Stimulated activated CD4-positive, alpha-beta T cell treated with anti-CD3 and anti-CD28 coated beads, Interleukin-2, amount 100 ng/mL, for 4 hours (primary cell): Measurements from ENCODE around the gene GUCY1B1.
A peak's percentile ranks its signal among the peaks of the same experiment; 100 is the strongest.

Source experiments
- DNase-seq: peaks from one replicate; pipeline ENCODE4 v3.0.0-alpha.2; 2020; ENCODE audit warnings: low read depth

Gene GUCY1B1

DNA sequence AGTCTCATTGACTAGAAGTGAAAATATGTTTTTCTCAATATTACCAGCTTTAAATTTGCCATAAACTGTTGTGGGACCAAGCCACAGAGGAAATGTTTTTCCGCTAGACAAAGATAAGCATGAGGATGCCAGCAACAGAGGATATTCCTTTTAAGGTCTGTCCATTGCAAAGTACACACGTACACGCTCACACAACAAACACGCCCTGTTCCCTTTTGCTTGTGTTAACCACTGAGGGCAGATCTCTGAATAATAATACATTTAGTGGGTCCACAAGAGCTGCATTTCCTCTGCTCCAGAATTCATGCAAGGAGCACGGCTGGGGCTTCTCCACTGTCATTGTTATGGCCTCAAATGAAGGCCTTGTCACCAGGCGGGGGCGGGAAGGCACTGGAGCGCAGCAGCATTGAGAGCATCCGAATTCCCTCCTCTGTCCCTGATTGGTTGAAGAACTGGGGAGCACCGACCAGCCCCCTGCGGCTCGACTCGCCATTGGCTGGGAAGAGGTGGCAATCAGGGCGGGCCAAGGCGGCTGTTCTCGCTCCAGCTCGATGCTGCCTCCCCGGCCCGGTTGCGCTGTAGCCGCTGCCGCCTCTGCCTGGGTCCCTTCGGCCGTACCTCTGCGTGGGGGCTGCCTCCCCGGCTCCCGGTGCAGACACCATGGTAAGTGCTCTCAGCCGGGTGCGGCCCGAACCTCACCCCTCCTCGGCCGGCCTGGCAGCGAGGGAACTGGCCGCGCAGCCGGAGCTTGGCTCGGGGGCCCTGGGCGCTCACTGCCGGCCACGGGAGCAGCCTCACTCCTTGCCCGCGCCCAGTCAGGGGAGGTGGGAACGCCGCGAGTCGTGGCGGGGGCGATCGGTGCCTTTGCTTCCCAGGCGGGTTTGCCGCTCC lies at the start of gene GUCY1B1:
GUCY1B1 (plus strand) TSS at position 541 of the 891 bp plus-strand sequence; CDS start at position 661, 120 bp downstream.
- peak; percentile 47 for DNase-seq

DNA sequence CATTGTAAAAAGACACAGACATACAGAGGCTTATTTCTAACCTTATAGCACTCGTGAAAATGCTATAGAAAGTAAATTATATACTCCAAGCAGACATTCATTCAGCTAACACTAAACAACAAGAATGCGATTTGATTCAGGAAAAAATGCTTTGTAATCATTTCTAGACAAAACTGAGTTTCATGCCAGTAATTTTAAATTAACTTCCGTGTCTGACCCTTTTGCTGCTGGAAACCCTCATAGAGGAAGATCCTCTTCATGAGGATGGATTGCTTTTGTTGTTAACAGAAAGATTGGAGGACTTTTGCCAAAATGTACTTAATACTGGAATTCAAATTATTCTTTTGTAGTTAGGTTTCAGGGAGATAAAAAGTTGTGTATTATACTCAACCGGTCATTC lies 48.9 kb upstream of the GUCY1B1 start:
- DNase-seq: no peak

DNA sequence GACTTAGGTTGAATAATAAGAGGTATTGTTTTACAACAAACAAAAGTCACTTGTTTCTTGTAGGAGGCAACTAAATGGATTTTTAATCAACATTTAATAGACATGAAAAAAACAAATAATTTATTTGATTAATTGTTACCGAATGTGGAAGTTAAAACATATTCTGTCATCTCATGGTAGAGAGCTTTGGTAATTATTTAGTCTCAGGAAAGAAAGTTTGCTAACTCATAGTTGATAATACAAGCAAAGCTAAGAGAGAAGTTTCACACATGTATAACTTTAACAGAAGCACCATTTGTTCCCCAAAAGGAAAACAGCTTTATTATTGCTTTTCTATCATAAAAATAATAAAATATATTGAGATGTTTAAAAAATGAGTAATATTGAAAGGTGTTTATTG lies 47.3 kb upstream of the GUCY1B1 start:
- no peak for DNase-seq

DNA sequence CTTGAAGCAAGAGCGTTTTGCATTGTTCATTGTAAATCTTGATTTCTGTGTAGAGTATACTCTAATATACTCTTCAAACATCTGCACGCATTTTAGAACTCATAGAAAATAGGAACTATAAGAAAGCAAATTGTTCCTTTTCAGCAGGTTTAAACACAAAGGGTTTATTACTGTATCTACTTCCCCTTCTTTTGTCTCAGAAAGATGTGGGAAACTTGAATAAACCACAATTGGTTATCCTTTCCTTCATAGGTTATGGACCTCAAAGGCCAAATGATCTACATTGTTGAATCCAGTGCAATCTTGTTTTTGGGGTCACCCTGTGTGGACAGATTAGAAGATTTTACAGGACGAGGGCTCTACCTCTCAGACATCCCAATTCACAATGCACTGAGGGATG lies 46.0 kb upstream of the GUCY1B1 start:
- no peak for DNase-seq

DNA sequence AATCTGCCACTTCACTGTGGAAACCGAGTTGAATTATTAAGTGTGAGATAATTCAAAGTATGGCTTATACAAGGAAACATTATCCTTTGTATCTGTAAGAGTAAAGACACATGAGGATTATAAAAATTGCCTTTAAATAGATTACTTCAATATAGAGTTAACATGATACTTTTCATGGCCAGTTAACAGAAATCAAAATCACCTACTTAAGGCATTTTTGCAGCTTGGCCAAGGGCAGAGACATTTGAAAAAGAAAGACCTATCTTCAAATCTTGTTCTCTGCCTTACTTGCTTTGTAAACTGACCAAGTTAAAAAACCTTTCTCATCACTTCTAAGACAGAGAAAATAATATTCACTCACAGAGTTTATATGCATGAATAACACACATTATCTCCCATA lies 44.9 kb upstream of the GUCY1B1 start:
- DNase-seq: no peak

DNA sequence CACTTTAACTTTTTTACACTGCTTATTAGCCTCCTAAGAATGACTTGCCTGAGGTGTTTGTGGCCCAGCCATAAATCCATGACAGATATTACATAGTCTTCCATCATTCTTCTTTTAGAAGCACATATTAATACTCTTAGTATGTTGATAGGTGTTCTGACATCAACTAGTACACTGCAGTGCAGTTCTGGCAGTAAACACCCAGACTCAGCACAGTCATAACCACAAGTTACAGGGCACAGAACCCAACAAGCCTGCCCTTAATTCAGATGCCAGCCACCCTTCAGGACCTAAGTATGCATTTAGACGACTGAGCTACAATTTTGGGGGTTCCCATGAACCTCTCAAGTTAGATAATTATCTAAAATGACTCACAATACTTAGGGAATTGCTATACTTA lies 36.5 kb upstream of the GUCY1B1 start:
- DNase-seq: no peak

DNA sequence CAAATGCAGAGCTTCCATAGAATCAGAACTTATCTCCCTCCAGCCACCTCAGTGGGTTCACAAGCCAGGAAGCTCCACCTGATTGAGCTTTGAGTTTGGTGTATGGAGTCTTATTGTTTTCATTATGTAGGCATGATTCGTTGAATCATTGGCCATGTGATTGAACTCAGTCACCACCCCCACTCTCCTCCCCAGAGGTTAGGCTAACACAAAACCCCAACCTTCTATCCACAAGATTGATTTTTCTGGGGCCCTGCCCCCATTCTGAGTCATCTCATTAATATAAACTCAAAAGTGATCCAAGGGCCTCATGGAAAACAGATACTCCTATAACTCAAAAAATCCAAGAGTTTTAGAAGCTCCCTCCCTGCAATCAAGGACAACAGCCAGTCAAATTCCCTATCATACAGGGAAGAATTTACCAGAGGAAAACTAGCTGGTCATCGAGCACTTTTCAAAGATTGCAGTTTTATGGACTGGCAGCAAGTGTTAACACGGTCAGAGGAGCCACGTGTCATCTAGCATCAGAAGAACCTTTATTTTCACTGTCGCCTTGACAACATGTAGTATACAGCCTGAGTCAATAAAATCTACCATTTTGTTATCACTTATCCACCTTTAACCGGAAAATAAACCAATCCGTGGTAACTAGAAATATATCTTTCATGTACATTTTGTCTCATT lies 35.9 kb upstream of the GUCY1B1 start:
- no peak for DNase-seq

DNA sequence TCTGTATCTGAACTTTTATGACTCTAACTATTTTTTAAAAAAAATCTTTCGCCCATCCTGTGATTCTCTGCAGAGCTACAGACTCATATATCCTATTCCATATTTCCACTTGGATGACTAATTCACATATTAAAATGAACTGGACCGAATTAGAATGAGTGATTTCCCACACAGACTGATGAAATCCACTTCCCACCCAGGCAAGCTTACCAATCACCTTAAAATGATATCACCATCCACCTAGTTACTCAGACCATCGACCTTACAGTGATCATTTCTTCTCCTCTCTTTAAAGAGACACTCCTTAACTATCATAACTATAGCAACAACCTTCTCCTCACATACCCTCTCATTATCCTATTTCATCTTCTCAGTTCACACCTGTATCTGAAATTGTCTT lies 34.1 kb upstream of the GUCY1B1 start:
- no peak for DNase-seq

DNA sequence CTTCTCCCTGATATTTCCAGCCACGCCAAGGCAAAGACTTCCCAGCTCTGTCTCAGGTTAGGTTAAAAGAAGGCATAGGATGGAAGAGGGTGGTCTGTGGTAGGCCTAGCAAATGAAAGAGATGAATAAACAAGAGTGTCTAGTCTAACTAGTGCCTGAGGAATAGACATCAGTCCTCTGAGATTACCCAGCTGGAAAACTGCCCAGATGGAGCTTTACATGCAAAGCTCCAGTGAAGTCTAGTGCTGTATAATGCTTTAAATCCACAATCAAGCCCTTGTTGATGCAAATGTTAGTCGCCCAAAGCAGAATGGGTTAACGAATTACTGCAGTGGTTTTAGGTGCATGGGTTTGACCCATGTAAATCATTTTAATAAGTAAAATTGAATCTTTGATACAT lies 24.8 kb upstream of the GUCY1B1 start:
- no peak for DNase-seq

DNA sequence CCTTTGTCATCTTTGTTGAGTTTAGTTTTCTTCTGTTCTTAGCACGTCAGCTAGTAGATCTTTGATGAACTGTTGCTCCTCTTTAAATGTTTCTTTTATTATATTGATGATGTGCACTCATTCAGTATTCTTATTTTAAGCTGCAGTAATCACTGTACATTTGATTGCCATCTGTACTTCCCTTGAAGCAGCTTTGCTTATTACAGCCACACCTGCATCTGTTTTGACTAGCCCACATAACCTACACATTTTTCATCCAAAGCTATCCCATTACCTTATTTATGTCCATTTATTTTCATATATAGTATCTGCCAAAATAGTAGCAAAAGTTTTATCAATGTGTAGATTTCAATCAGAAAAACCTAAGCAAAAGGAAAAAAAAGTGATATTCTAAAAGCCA lies 23.9 kb upstream of the GUCY1B1 start:
- DNase-seq: no peak

DNA sequence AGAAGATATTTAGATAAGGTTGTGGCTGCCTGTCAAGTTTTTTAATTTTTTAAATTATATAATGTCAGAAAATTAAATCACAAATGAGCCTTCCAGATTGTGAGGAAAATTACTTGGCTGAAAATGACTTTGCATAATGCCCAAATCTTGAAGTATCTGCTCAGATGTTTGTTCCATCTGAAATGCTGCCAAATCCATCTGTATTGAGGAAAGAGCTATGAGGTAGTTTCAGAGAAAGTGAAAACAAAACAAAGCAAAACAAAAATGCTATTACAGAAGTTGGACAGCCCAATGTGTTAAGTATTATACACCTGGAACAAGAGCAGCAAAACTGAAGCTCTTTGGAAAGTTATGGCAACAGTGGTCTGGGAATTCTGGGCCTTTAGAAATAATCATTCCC lies 23.3 kb upstream of the GUCY1B1 start:
- DNase-seq: no peak

DNA sequence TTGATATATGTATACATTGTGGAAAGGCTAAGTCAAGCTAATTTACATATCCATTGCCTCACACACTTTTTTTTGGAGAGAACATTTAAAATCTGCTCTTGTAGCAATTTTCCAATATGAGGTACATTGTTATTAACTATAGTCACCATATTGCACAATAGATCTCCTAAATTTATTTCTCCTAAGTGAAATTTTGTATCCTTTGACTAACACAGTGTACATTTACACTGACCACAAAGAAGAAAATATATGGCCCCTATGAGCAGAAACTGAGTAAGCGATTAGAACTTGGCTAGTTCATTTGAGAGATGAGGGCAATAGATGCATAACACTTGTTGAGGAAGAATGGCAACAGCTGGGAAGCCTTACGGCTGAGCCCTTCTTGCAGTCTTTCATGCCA lies 20.3 kb upstream of the GUCY1B1 start:
- no peak for DNase-seq

DNA sequence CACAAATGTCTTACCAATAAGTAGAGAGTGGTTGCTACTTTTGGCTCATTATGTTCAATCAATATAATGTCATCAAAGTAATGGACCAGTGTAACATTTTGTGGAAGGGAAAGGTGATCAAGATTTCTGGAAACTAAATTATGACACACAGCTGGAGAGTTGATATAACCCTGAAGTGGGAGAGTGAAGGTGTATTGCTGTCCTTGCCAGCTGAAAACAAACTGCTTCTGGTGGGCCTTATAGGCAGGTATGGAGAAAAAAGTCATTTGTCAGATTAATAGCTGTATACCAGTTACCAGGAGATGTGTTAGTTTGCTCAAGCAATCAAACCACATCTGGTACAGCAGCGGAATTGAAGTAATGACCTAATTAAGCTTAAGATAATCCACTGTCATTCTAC lies 17.3 kb upstream of the GUCY1B1 start:
- no peak for DNase-seq

DNA sequence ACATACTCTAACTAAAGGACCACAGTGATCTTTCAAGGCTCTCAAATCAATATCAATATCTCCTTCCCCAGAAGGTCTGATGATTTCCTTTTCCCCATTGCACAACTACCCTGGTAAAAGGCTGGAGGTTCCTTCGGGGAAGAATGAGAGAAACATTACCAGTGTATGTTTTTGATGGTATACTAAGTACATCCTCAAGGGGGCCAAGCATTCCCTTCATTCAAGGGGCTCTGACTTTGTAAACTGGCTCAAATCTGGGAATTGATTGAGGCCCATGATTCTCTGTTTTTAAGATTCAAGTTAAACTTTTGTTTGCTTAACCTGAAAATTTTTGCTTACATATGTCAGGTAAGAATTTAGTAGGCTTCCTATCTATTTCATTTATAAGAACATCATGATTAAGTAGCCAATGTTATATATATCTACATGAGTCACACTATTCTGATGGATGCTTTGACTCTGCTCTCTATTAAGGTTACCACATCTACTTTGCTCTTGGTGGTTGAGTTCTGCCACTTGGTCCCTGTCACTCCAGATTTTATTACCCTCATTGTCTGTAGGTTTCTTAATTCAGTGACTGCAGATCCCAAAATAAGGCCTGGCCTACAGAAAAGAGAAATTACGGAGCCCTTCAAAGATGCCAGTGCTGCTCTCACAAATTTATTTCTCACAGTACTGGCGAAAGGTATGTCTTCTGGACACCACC lies 16.4 kb upstream of the GUCY1B1 start:
- no peak for DNase-seq

DNA sequence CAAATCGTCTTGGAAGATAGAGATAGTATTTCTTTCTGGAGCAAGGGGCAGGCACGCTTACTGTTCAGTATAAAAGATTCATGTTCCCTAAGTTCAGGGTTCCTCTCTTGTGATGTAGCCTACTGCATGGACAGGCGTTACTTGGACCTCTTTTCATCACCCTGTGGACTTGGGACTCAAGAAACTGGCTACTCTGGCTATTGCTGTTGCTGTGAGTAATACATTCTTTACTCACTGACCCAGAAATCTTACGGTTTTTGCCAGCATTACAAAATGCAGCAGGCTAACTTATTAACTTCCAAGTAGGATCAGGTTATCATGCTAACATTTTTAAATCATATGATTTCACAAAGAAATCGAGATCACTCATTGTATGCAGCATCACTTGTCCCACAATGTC lies 12.8 kb upstream of the GUCY1B1 start:
- DNase-seq: no peak

DNA sequence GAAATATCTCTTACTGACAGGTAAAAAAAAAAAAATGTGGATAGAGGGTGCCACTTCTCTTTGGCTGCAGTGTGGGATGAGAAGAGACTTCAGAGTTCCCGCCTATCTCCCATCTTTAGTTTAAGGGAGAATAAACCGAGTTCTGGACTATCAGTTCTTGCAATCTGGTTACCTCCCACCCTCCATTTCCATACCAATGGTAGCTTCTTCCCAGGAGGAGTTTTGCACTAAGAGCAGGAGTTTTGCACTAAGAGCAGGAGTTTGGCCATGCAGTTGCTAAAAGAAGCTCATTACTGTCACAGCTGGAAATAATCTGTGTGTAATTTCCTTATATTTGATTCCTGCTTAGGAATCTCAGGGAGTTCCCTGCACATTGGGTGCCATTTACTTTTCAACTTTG lies 10.8 kb upstream of the GUCY1B1 start:
- DNase-seq: no peak

DNA sequence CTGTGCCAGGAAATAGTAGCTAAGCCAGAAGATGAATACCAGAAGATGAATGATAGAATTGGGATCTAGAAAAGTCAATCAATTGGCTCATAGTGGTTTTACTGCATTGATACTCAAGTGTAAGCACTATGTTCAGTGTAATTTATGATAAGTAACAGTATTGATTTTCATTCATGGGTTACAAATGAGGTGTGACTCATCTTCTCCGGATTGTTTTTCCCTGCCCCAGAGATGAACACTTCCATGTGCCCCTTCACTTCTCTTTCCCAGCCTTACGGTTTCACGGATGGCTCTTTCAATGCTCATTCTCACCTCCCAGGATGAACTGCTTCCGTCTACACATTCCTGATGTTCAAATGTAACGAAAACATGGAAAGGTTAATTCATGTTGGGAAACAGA lies 9.8 kb upstream of the GUCY1B1 start:
- DNase-seq: no peak

DNA sequence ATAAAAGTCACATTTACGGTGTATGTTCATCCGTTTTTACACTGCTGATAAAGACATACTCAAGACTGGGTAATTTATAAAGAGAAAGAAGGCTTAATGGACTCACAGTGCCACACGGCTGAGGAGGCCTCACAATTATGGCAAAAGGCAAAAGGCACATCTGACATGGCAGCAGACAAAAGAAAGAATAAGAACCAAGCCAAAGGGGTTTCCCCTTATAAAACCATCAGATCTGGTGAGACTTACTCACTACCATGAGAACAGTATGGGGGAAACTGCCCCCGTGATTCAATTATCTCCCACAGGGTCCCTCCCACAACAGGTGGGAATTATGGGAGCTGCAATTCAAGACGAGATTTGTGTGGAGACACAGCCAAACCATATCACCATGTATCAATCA lies 7.3 kb upstream of the GUCY1B1 start:
- DNase-seq: no peak

DNA sequence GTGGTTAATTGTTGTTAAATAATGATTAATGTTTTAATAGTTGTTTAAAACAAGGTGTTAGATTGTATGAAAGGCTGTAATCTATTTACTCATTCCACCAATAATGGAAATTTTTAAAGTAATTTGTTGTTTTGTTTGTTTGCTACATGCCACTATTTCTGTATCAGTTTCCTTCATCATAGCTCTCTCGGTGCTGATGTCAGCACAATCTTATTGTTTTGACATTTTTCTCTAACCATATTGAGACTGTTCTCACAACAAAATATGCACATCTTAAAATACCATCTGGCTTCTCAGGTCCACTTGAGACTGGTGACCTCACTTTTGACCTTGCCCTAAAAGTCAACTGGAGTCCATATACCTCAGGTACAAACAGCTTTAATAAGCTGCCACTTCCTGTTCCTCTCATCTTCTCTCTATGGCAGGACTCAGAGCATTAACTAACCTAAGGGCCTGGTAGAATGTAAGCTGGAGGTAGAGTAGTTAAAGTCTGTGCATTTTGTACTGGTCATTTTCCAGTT lies 1.0 kb upstream of the GUCY1B1 start:
- no peak for DNase-seq

DNA sequence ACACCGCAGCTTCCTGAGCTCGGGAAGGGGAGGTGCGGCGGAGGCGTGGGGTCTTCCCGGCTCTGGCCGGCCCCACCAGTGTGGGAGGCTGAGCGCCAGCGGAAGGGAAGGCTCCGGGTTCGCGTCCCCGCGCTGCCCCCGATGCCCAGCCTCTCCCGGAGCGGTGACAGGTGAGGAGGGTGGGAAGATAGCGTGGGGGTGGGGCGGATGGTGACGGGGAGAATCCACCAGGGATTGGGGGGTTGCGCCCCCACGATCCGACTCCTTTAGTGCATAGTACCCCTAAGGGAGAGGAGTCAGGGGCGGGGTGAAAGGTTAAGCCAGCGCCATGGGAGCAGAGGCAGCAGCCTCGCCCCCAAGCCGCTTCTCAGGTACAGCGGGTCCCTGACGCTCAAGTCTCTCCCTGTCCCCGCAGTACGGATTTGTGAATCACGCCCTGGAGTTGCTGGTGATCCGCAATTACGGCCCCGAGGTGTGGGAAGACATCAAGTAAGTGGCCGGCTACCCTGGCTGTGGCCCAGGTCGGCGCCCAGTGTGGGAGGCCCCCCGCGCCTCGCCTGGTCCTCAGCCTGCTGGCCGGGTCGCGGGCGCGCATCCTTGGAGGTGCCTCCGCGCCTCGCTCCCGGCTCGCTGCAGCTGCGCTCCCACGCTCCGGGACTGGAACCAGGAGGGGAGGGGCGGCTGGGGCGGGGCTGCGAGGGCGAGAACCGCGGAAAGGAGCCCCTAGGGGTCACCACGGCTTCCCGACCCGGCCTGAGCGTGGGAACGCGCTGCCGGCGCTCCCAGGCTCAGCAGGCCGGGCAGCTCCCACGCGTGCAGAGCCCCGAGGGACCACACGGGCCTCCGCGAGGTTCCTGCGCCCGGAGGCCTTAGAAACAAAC lies 791 bp downstream of the GUCY1B1 start:
- DNase-seq: no peak

DNA sequence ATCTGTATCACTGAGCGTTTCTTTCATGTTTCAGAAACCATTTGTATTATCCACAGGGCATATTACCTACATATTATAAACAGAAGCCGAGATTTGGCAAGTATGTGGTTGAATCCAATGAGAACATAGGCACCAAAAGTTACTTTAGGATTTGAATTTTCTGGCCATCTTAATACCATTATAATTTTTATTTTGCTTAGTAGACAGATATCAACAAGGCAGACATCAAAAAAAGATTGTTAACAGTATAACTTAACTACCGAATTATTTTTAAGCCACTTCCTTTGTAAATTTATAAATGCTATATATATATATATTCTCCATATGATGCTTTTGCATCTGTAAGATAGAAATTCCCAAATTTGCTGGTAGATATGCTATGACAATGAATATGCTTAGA lies 2.2 kb downstream of the GUCY1B1 start:
- DNase-seq: no peak

DNA sequence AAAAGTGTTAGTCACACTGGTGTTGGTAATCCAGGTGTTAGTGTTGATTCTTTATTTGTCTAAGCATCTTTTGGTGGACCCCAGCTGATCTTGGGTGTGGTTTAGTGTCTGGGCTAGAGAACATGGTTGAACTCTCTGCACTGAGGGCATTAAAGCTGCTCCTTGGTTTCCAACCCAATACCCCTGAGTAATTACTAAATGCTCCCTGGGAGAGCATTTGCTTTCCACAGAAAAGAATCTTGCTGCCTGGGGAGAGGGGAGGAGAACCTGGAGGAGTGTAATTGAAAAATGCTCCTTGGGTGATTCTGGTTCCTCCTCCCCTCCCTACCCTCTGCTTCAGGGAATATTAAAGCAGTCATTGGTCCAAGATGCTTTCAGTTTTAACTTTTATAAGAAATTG lies 3.1 kb downstream of the GUCY1B1 start:
- DNase-seq: no peak
